Putamen (tissue), 1 donor: ENCODE results near the gene TEX2.
A peak's percentile ranks its signal among the peaks of the same experiment; 100 is the strongest.
"Not testable (repeated sequence)": the region's sequence is repeated elsewhere in the genome, so short reads cannot be mapped to it uniquely, and the experiment has no call there.

ENCODE experiments used
- DNase-seq: peaks from one replicate; pipeline ENCODE4 v3.0.0-alpha.2; 2016; ENCODE audit warnings: low spot score

TEX2 gene

DNA sequence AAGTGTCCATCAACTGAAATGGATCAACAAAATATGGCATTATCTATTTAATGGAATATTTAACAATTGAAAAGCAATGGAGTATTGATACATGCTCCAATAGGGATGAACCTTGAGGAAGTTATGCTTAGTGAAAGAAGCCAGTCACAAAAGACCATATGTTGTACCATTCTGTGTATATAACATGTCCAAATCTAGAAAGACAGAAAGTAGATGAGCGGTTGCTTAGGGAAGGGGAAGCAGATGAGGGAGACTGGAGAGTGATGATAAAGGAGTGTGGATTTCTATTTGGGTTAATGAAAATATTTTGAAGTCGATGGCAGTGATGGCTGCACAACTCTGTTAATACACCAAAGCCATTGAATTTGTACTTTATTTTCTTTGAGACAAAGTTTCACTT lies 124.6 kb downstream of the TEX2 start:
- DNase-seq = no peak

GRCh38 chr17:64135000-64135399 lies 128.1 kb downstream of the TEX2 start:
- no peak for DNase-seq

DNA sequence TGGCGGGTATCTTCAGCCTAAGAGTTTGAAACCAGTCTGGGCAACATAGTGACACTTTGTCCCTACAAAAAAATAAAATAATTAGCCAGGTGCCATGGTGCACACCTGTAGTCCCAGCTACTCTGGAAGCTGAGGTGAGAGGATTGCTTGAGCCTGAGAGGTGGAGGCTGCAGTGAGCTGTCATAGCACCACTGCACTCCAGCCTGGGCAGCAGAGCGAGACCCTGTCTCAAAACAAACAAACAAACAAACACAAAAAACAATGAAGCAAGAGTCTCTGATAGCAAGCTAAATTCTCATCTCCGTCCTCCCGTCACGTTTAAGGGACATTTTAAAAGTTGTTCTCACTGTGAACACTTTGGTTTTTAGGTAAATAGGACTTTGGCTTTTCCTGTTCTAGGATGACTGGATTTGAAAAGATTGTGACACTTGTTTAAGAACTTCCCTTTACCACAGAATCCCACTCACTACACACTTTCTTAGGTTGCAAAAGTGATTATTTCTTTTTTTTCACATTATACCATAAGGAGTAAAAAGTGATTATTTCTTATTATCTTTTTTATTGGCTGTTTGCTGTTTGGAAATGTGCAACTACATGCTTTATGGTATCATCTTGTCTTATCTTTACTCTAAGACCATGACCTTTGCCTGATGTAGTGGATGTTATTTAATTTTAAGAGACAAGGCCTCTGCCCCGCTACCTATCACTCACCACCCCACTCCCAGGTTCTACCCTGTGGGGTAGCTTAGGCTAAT lies 128.7 kb downstream of the TEX2 start:
- DNase-seq = no peak

- DNase-seq = peak; percentile 55
Observed at GRCh38 chr17:64133546-64134215, 129.4 kb downstream of the TEX2 start.

GRCh38 chr17:64131606-64132270 lies 131.3 kb downstream of the TEX2 start:
- no peak for DNase-seq

DNA sequence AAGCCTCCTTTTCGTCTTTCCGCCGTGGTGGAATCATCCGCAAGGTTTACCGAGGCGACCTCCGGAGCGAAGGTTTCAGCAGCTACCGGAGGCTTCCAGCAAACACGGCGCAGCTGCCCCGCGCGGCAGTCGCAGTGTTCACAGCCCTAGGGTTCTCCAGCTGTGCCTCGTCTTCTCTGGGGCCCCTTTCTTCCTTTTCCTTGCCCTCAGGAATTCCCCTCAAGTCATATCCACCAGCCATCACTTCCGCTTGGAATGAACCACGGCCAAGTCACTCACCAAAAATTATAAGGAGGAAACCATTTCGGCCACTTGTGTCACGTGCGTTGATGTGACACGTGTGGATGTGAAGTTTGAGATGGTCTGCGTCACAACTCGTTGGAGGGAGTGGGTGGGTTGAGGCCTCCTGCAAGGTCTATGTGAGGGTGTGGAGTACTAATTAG lies 132.5 kb downstream of the TEX2 start:
- no peak for DNase-seq

DNA sequence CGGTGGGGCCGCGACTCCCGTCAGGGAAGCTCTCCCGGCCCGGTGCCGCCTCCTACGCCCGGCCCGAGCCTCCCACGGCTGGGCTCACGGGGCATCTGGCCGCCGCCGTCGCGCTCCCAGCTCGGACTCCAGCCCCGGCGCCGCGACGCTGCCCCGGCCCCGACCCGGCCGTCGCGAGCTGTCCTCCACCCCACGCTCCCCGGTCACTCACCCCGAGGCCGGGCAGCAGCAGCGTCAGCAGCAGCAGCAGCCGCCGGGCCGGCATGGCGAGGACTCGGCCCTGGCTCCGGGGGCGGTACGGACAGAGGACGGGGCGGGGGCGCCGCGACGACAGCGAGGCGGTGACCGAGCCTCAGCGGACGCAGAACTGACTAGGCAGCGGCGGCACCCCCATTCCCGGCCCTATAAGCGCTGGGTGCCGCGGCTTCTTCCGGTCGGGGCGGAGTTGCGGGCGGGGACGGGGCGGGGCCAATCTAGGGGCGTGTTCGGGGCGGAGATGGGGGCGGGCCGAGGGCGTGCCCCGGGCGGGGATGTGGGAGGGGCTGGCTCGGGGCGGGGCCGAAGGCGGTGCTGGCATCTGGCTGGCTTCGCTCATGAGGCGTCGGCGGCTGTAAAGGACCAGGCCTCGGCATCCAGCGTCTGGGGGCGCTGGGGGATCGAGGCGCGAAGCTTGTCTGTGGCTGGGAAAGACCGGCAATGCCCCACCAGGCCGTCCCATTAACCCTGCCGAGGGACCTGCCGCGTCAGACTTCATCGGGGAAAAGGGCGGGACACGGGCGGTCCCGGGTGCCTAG lies 133.1 kb downstream of the TEX2 start, which contains the start of gene ERN1:
Gene ERN1, minus strand, starts transcription at position 380 of the 794 bp plus-strand sequence. Its CDS starts 115 bp downstream, at position 265.
- peak; percentile 94 for DNase-seq

DNA sequence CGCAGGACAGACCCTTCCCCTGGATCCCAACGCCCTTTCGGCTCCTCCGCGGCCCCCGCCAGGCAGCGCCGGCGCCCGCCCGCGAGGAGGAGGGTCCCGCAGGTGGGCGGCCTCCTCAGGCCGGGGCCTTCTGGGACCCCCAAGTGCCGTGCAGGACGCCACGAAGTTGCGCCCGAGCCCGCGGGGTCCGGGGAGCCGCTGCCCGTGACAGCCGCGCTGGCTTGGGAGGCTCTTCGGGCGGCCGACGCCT lies 133.6 kb downstream of the TEX2 start:
- no peak for DNase-seq

DNA sequence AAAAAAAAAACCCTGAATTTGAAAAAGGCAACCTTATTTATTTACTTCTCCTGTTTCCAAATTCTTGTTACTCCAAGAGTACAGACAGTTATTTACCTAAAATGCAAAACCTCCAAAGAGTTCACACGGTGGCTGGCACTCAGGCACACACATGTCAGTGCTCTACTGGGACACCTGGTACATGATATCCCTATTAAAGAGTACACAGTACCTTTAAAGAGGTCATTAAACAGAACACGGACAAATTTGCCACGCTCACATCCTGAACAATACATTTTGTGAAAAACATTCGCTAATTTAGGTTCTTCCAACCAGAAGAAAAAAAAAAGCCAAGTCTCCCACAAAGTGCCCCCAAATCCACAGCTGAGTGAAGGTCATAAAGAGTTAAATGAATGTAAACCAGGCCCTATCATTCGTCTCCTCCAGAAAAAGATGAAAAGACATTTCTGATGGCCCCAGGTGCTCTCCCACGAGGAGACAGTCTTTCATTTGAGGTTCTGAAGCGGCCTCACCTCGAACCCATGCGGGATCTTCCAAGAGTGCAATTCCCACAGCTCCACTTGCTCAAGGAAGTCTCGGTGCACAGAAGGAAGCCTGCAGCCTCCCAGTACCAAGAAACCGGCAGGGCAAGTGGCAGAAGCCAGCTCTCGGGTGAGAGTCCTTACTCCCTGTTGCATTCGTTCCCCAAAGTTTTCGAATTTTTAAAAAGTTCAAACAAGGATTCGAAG lies 134.1 kb downstream of the TEX2 start:
- no peak for DNase-seq

DNA sequence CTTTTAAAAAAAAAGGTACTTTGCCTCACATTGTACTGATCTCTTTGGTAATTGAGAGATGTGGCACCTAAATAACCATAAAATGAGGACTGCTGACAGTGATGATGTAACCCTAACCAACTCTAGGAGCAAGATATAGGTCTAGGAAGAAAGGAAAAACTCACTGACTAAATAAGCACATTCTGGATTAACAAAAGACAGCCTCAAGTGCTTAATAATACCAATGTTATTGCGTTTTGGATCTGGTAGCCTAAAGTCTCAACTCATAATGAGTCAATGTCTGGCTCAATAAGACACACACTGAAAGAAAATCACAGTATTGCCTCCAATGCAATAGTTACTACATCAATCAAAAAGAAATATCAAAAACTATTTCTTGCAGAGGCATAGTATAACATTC lies 136.1 kb downstream of the TEX2 start:
- no peak for DNase-seq

GRCh38 chr17:64125937-64126336 lies 137.1 kb downstream of the TEX2 start:
- no peak for DNase-seq

GRCh38 chr17:64124609-64125008 lies 138.5 kb downstream of the TEX2 start:
- no peak for DNase-seq

- no peak for DNase-seq
Observed at GRCh38 chr17:64123114-64123513, 139.9 kb downstream of the TEX2 start.

GRCh38 chr17:64120972-64121786 lies 141.9 kb downstream of the TEX2 start:
- not testable (repeated sequence) for DNase-seq

DNA sequence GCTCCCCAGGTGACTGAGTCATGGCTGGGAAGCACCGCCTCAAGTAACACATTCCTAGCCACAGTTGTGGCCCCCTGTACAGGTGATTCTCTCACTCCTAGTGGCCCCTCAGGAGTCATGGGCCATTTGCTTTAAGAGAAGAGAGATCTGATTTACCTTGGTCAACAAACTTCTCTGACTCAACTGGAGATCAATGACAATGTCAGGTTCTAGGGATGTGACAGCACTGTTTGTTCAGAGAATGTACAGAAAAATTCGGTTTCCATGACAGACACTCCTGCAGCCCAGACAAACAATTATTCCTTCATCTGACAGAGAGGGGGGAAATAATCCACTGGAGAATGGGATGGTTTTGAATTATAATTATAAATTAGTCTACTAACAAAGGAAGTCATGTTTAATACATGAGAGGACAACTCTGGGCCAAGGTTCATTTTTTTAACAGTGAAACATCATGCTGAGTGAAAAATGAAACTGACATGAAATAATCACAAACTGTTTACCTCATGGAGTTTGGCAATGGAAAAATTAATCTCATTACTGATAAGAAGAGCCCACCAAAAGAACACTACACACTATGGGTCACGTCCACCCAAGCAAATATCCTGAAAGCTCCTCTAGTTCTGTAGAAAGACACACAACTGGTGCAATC lies 142.8 kb downstream of the TEX2 start:
- no peak for DNase-seq

- DNase-seq = no peak
Observed at GRCh38 chr17:64117981-64118979, 144.8 kb downstream of the TEX2 start.

- no peak for DNase-seq
Observed at GRCh38 chr17:64115822-64116534, 147.1 kb downstream of the TEX2 start.

DNA sequence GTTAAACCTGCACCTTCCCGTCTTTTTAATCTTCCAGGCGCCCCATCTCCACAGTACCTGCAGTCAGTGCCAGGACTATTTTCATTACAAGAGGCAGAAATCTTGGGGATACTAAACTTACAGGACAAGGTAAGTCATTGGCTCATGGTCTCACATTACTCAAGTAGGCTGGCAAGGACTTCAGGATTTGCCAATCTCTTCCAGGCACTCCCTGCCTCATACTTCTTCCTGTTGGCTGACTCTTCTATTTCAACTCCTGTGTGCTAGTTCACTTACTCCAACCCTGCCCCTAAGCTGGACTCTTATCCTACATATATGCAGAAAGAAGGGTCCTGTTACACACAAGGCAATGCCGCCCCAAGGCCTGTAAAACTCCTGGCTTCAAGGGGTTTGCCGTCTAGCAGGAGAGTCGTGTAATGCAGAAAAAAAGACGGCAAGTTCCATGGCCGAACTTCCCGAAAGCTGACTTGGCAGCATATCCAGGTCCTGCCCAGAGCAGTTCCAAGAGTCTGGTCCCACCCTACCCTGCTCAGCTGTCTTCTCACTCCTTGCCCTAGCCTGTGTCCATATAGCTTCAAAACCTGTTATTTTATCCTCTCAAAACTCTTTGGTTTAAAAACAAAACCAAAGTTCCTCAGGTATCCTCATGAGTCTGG lies 147.9 kb downstream of the TEX2 start:
- no peak for DNase-seq
